SK-N-SH treated with all-trans-retinoic acid at 6 μM for 48 hours (cell line): ENCODE results near the gene MIA3.

Experiments used
- ARNTL ChIP-seq: fragments of 450-650 bp; formaldehyde crosslinking; IDR thresholded peaks from 2 replicates; pipeline ENCODE4 v1.5.0; 2020; ENCODE audit warnings: low read depth, mild to moderate bottlenecking, moderate library complexity, borderline replicate concordance
- SNAI2 ChIP-seq: fragments of 250-450 bp; sonication (Bioruptor Pico); IDR thresholded peaks from 2 replicates; pipeline ENCODE4 v1.5.0; 2020; ENCODE audit warnings: mild to moderate bottlenecking, moderate library complexity
- TCF4 ChIP-seq: fragments of 250-450 bp; sonication (Bioruptor Pico); IDR thresholded peaks from 2 replicates; pipeline ENCODE4 v1.8.0; 2021; ENCODE audit warnings: mild to moderate bottlenecking, moderate library complexity, borderline replicate concordance
- ZFP3 ChIP-seq: fragments of 250-450 bp; sonication (Bioruptor Pico); IDR thresholded peaks from 2 replicates; pipeline ENCODE4 v1.5.0; 2020; ENCODE audit warnings: mild to moderate bottlenecking, moderate library complexity
- ZNF565 ChIP-seq: fragments of 450-650 bp; formaldehyde crosslinking; conservative IDR thresholded peaks from 2 replicates; pipeline ENCODE4 v1.5.0; 2020; ENCODE audit warnings: low read depth, mild to moderate bottlenecking, moderate library complexity
- ZNF8 ChIP-seq: fragments of 450-650 bp; formaldehyde crosslinking; IDR thresholded peaks from 2 replicates; pipeline ENCODE4 v1.5.0; 2020; ENCODE audit warnings: mild to moderate bottlenecking, moderate library complexity

- TF ChIP-seq ZFP3 (no peak), ZNF565 (CRISPR knock-in tag) (no peak), TCF4 (CRISPR knock-in tag) (no peak), SNAI2 (CRISPR knock-in tag) (no peak), ZNF8 (CRISPR knock-in tag) (no peak), ARNTL (no peak)
Measured at GRCh38 chr1:222643606-222643937, 25.7 kb downstream of the MIA3 start.
